Transverse colon (tissue), 4 donors: Measurements from ENCODE around the gene OR6B3. TPM values are rescaled to one million over a fixed set of nuclear protein-coding genes. Genes with fewer than 3 reads are reported as not detected.
"Not testable (repeated sequence)": the region's sequence is repeated elsewhere in the genome, so short reads cannot be mapped to it uniquely, and the experiment has no call there.

Experiments
- DNase-seq: peaks from one replicate; pipeline ENCODE4 v3.0.0-alpha.2; 2019
- H3K27ac ChIP-seq, 4 donors: fragments of 200-600 bp; sonication (generic); 2 replicates each; pipeline ENCODE4 v1.5.1; 2016 to 2018; ENCODE audit warnings: inconsistent platforms in 4 of 4
- H3K27me3 ChIP-seq: fragments of 200-600 bp; sonication (generic); 2 replicates; pipeline ENCODE4 v1.5.1; 2017; ENCODE audit warnings: inconsistent platforms
- H3K36me3 ChIP-seq, 4 donors: fragments of 200-600 bp; sonication (generic); 2 replicates each; pipeline ENCODE4 v1.5.1; 2017 to 2019; ENCODE audit warnings: inconsistent platforms in 4 of 4
- H3K4me1 ChIP-seq, 4 donors: fragments of 200-600 bp; sonication (generic); 2 replicates each; pipeline ENCODE4 v1.5.1; 2017 to 2020; ENCODE audit warnings: inconsistent platforms in 4 of 4
- H3K4me3 ChIP-seq, 4 donors: fragments of 200-600 bp; sonication (generic); 1 replicate in 1 of 4; 2 replicates in 3 of 4; pipeline versions ENCODE4 v1.5.1 to v1.6.1; 2017 to 2019; ENCODE audit warnings: inconsistent platforms in 4 of 4
- H3K9me3 ChIP-seq, 2 donors: fragments of 200-600 bp; sonication (generic); 2 replicates each; pipeline ENCODE4 v1.5.1; 2017 to 2019; ENCODE audit warnings: inconsistent platforms in 2 of 2
- CTCF ChIP-seq, 5 experiments: fragments of 200-600 bp in 3 of 5; fragments of 450-650 bp in 2 of 5; sonication (generic) in 3 of 5; IDR thresholded peaks; 1 replicate in 2 of 5; 2 replicates in 3 of 5; pipeline ENCODE4 v1.5.1; 2016 to 2017; ENCODE audit warnings: antibody characterized with exemption in 5 of 5, inconsistent platforms in 3 of 5, mild to moderate bottlenecking in 2 of 5, moderate library complexity in 1 of 5
- EP300 ChIP-seq: sonication (generic); formaldehyde crosslinking; IDR thresholded peaks from one replicate; pipeline ENCODE4 v1.6.1; 2017; ENCODE audit warnings: antibody characterized with exemption, low read depth
- POLR2A ChIP-seq: fragments of 450-650 bp; IDR thresholded peaks from one replicate; pipeline ENCODE4 v1.6.1; 2016; ENCODE audit warnings: antibody characterized with exemption, mild to moderate bottlenecking, moderate library complexity
- POLR2AphosphoS5 ChIP-seq, 3 donors: sonication (generic); formaldehyde crosslinking; IDR thresholded peaks; one replicate each; pipeline ENCODE4 v1.6.1; 2016; ENCODE audit warnings: antibody characterized with exemption in 3 of 3
- WGBS, 2 donors: methylation state at CpG; one replicate each; pipeline ENCODE4 v1.1.5; 2018; ENCODE audit warnings: low coverage in 1 of 2; 5-methylcytosine and 5-hydroxymethylcytosine counted together
- in situ Hi-C, 4 donors: fragments of 200-750 bp; cut with MboI; loops; one replicate each; pipeline versions ENCODE4 v1.15.0 to v1.15.1; 2017; ENCODE audit warnings: low sequenced_read_pairs in 3 of 4, low pct_ligation_motif_present in 1 of 4, low pct_unique_long_range_greater_than_20kb in 1 of 4
- intact Hi-C: fragments of 100-400 bp; cut with DNase I; formaldehyde crosslinking; loops from one replicate; pipeline ENCODE4 v1.15.1; 2023; ENCODE audit warnings: low total_unique reads
- total RNA-seq, 4 donors: library from RNA; depleted of rRNA; stranded (reverse); fragments of >200 nt; gene quantifications; one replicate each; pipeline ENCODE4 v1.1.0, GENCODE V29; 2016

Gene OR6B3
- total RNA-seq, 4 donors from 2014 or later, result not detected

- H3K4me3 ChIP-seq, result no peak overlapping the region
- H3K27ac ChIP-seq, result no peak overlapping the region
- in situ Hi-C loops, result loop anchor here in 1 of 4 donors (10.0 kb wide), 1 partner anchor 103 kb away; no protein-coding TSS in a partner anchor
- peaks cover 86% of the 10 kb centered on the region for H3K27me3 ChIP-seq
- TF ChIP-seq POLR2A, result no peak
- TF ChIP-seq CTCF (IDR thresholded peaks at IDR 0.05), result no peak
- TF ChIP-seq POLR2AphosphoS5 (IDR thresholded peaks at IDR 0.05), result no peak
- no peak for TF ChIP-seq EP300
- 78 to 85% methylated on average over 3 to 4 of the region's 4 CpGs for WGBS, 2 donors
- no peaks in the 10 kb centered on the region for H3K9me3 ChIP-seq
- intact Hi-C loops, result no loop called here
- no peaks in the 10 kb centered on the region for H3K4me1 ChIP-seq
- H3K36me3 ChIP-seq, result no peaks in the 10 kb centered on the region
- no peak for DNase-seq
Observed at GRCh38 chr2:240051697-240052096, 1.6 kb downstream of the OR6B3 start.

DNA sequence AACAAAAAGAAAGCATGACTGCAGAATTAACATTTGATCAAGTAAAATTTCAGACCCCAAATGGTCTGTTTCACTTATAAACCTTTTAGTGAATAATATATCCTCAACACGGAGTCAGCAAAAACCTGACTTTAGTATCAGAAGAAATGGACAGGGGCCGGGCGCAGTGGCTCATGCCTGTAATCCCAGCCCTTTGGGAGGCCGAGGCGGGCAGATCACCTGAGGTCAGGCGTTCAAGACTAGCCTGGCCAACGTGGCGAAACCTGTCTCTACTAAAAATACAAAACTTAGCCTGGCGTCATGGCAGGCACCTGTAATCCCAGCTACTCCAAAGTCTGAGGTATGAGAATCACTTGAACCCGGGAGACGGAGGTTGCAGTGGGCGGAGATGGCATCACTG is 3.0 kb downstream of the OR6B3 start:
- no peak for TF ChIP-seq CTCF (IDR thresholded peaks at IDR 0.05)
- no peak for TF ChIP-seq POLR2AphosphoS5 (IDR thresholded peaks at IDR 0.05)
- no peak for TF ChIP-seq EP300
- no peak for TF ChIP-seq POLR2A
- Histone ChIP-seq H3K36me3 (no peaks in the 10 kb centered on the region), H3K4me3 (no peak overlapping the region), H3K9me3 (no peaks in the 10 kb centered on the region), H3K27me3 (peaks cover 81% of the 10 kb centered on the region), H3K4me1 (no peaks in the 10 kb centered on the region), H3K27ac (no peak overlapping the region)
- in situ Hi-C loops (loop anchor here in 1 of 4 donors (10.0 kb wide), 1 partner anchor 105 kb away; no protein-coding TSS in a partner anchor), intact Hi-C loops (no loop called here)
- no peak for DNase-seq
- WGBS, 2 donors, result 57 to 88% methylated on average over 1 to 12 of the region's 12 CpGs

DNA sequence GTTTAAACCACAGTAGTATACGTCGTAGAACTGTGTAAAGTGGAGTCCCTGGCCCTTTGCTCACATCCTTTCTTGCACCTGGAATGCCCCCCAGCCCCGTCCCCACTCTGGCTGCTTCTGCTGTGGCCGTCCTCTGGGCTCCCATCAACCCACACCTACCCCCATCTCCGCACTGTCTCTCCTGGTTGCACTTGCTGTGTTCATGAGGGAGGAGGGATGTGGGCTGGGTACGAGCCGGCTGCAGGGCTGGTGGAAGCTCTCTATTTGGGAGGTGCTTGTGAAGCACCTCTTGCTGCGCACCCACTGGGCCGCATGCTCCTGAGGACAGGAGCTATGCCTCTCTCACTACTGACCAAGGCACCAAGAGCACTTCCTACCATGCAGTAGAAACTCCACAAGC is 5.1 kb downstream of the OR6B3 start:
- Histone ChIP-seq H3K36me3 (no peaks in the 10 kb centered on the region), H3K4me1 (no peaks in the 10 kb centered on the region), H3K27me3 (peaks cover 62% of the 10 kb centered on the region), H3K27ac (no peak overlapping the region), H3K9me3 (no peaks in the 10 kb centered on the region), H3K4me3 (no peak overlapping the region)
- in situ Hi-C loops, result no loop called here
- TF ChIP-seq POLR2AphosphoS5 (IDR thresholded peaks at IDR 0.05) (no peak), EP300 (no peak), CTCF (IDR thresholded peaks at IDR 0.05) (no peak), POLR2A (no peak)
- intact Hi-C loops, result no loop called here
- 84 to 88% methylated on average over 2 to 9 of the region's 9 CpGs for WGBS, 2 donors
- DNase-seq, result no peak

GRCh38 chr2:240045098-240045497 is 8.2 kb downstream of the OR6B3 start:
- intact Hi-C loops (no loop called here), in situ Hi-C loops (no loop called here)
- Histone ChIP-seq H3K27ac (no peak overlapping the region), H3K9me3 (no peaks in the 10 kb centered on the region), H3K27me3 (peaks cover 53% of the 10 kb centered on the region), H3K4me3 (no peak overlapping the region), H3K4me1 (no peaks in the 10 kb centered on the region), H3K36me3 (no peaks in the 10 kb centered on the region)
- 91 to 94% methylated on average over 8 to 13 of the region's 13 CpGs for WGBS, 2 donors
- DNase-seq, result no peak
- TF ChIP-seq POLR2AphosphoS5 (IDR thresholded peaks at IDR 0.05) (no peak), CTCF (IDR thresholded peaks at IDR 0.05) (no peak), EP300 (no peak), POLR2A (no peak)

- 39 to 50% methylated on average over 2 of the region's 2 CpGs for WGBS, 2 donors
- H3K36me3 ChIP-seq, intact Hi-C loops, H3K9me3 ChIP-seq, H3K27ac ChIP-seq, H3K4me3 ChIP-seq, DNase-seq, H3K4me1 ChIP-seq, in situ Hi-C loops: not testable (repeated sequence)
- H3K27me3 ChIP-seq, result peaks cover 53% of the 10 kb centered on the region
Observed at GRCh38 chr2:240044096-240044495, 9.2 kb downstream of the OR6B3 start.
